Duodenal mucosa (tissue), 2 donors: ENCODE results near the gene PITPNM3.

Experiments used
- H3K27ac ChIP-seq: one replicate; pipeline ENCODE4 v1.7.0; 2013; ENCODE audit warnings: low read depth, low read length
- H3K27me3 ChIP-seq, 2 donors: one replicate each; pipeline ENCODE4 v1.7.0; 2013; ENCODE audit warnings: low read length in 2 of 2, control low read depth in 1 of 2; ENCODE audit not compliant: insufficient read depth in 2 of 2, control insufficient read depth in 1 of 2
- H3K36me3 ChIP-seq, 2 donors: one replicate each; pipeline ENCODE4 v1.7.0; 2013; ENCODE audit warnings: low read length in 2 of 2, control low read depth in 1 of 2; ENCODE audit not compliant: insufficient read depth in 2 of 2, control insufficient read depth in 1 of 2
- H3K4me1 ChIP-seq, 2 donors: one replicate each; pipeline ENCODE4 v1.7.0; 2013; ENCODE audit warnings: low read length in 2 of 2, control low read depth in 1 of 2; ENCODE audit not compliant: insufficient read depth in 2 of 2, control insufficient read depth in 1 of 2
- H3K4me3 ChIP-seq, 2 donors: one replicate each; pipeline ENCODE4 v1.7.0; 2013; ENCODE audit warnings: low read length in 2 of 2, low read depth in 1 of 2
- H3K9ac ChIP-seq, 2 donors: one replicate each; pipeline ENCODE4 v1.7.0; 2013; ENCODE audit warnings: low read length in 2 of 2, low read depth in 1 of 2
- H3K9me3 ChIP-seq, 2 donors: one replicate each; pipeline ENCODE4 v1.7.0; 2013; ENCODE audit warnings: low read length in 2 of 2, control low read depth in 1 of 2; ENCODE audit not compliant: control insufficient read depth in 1 of 2

PITPNM3 gene

GRCh38 chr17:6413065-6413464, 143.3 kb downstream of the PITPNM3 start:
- H3K27me3 ChIP-seq = no peaks in the 10 kb centered on the region
- no peaks in the 10 kb centered on the region for H3K4me1 ChIP-seq
- no peaks in the 10 kb centered on the region for H3K36me3 ChIP-seq
- no peak overlapping the region for H3K4me3 ChIP-seq
- no peak overlapping the region for H3K27ac ChIP-seq
- no peaks in the 10 kb centered on the region for H3K9me3 ChIP-seq
- no peak overlapping the region for H3K9ac ChIP-seq

GRCh38 chr17:6408735-6409134, 147.6 kb downstream of the PITPNM3 start:
- Histone ChIP-seq H3K36me3 (no peaks in the 10 kb centered on the region), H3K4me1 (no peaks in the 10 kb centered on the region), H3K27me3 (peaks cover 0 to 3% of the 10 kb centered on the region in 2 donors), H3K27ac (no peak overlapping the region), H3K4me3 (no peak overlapping the region), H3K9ac (no peak overlapping the region), H3K9me3 (no peaks in the 10 kb centered on the region)

- Histone ChIP-seq H3K27me3 (peaks cover 3% of the 10 kb centered on the region in 2 donors), H3K9me3 (no peaks in the 10 kb centered on the region), H3K9ac (no peak overlapping the region), H3K27ac (no peak overlapping the region), H3K4me3 (no peak overlapping the region), H3K36me3 (no peaks in the 10 kb centered on the region), H3K4me1 (no peaks in the 10 kb centered on the region)
Observed at GRCh38 chr17:6408276-6408675, 148.1 kb downstream of the PITPNM3 start.

GRCh38 chr17:6402258-6402657, 154.1 kb downstream of the PITPNM3 start:
- no peak overlapping the region for H3K27ac ChIP-seq

More at GRCh38 chr17:6402258-6402657, 154.1 kb downstream of the PITPNM3 start:
- no peak overlapping the region for H3K4me3 ChIP-seq
- peaks cover 3% of the 10 kb centered on the region in 2 donors for H3K27me3 ChIP-seq
- H3K36me3 ChIP-seq = no peaks in the 10 kb centered on the region
- H3K9ac ChIP-seq = no peak overlapping the region
- no peaks in the 10 kb centered on the region for H3K4me1 ChIP-seq
- no peaks in the 10 kb centered on the region for H3K9me3 ChIP-seq
